ENCODE measurements around the gene PWP1. TPM values are rescaled to one million over a fixed set of nuclear protein-coding genes. Genes with fewer than 3 reads are reported as not detected.

The PWP1 gene
- total and polyA plus RNA-seq, 2 donors (not counting 1 experiment from before 2014, with no cell fraction given), result 51.2 to 63.5 TPM

DNA sequence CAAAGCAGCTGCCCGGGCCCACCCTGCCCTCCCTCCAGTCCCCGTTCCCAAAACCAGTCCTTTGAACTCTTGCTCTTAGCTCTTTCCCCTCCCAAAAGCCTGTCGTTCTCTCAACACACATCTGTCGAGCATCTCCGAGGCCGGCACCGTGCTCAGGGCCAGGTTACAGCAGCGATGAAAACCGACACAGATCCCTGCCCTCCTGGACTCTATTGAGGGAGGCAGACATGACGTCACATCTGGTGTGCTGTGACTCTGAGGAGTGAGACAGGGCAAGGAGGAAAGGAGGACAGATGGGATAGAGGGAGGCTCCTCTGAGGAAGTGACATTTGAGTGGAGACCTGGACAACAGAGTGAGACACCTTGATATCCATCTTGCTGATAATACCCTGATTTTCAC lies 34.6 kb upstream of the PWP1 start:
- Histone ChIP-seq H3K27ac (ENCODE audit: low read length in 2 of 2) (no peak overlapping the region), H3K9ac (ENCODE audit: low read length) (no peak overlapping the region), H3K27me3 (replicated peaks in 1 of 4; ENCODE audit: control extremely low read depth in 1 of 4, control insufficient read depth in 3 of 4, insufficient read depth in 4 of 4, low read length in 3 of 4) (no peaks in the 10 kb centered on the region), H4K20me1 (ENCODE audit: control insufficient read depth, insufficient read depth, low read length, poor library complexity, severe bottlenecking) (no peaks in the 10 kb centered on the region), H3K4me3 (ENCODE audit: control extremely low read depth in 1 of 5, extremely low read depth in 1 of 5, insufficient read depth in 1 of 5, low read depth in 2 of 5, low read length in 4 of 5) (no peak overlapping the region), H3K4me1 (ENCODE audit: control insufficient read depth in 2 of 2, insufficient read depth in 2 of 2, low read length in 2 of 2) (no peaks in the 10 kb centered on the region), H3K4me2 (replicated peaks; ENCODE audit: low read depth, low read length, poor library complexity, severe bottlenecking) (no peak overlapping the region), H3K79me2 (ENCODE audit: control insufficient read depth, insufficient read depth, low read length) (no peaks in the 10 kb centered on the region), H2AFZ (ENCODE audit: insufficient read depth, low read depth, low read length, poor library complexity, severe bottlenecking) (no peak overlapping the region), H3K36me3 (replicated peaks in 1 of 2; ENCODE audit: control extremely low read depth in 1 of 2, control insufficient read depth in 1 of 2, extremely low read depth in 1 of 2, insufficient read depth in 2 of 2, low read length in 1 of 2) (no peaks in the 10 kb centered on the region), H3K9me3 (ENCODE audit: control extremely low read depth in 1 of 3, control insufficient read depth in 2 of 3, insufficient read depth in 1 of 3, low read length in 2 of 3) (no peaks in the 10 kb centered on the region)
- Mint-ChIP-seq H3K4me1 (no peaks in the 10 kb centered on the region), H3K9me3 (ENCODE audit: insufficient read depth) (no peaks in the 10 kb centered on the region), H3K27me3 (peaks cover 7% of the 10 kb centered on the region), H3K4me3 (no peak overlapping the region), H3K27ac (no peak overlapping the region)
- TF ChIP-seq, protein P1, sequence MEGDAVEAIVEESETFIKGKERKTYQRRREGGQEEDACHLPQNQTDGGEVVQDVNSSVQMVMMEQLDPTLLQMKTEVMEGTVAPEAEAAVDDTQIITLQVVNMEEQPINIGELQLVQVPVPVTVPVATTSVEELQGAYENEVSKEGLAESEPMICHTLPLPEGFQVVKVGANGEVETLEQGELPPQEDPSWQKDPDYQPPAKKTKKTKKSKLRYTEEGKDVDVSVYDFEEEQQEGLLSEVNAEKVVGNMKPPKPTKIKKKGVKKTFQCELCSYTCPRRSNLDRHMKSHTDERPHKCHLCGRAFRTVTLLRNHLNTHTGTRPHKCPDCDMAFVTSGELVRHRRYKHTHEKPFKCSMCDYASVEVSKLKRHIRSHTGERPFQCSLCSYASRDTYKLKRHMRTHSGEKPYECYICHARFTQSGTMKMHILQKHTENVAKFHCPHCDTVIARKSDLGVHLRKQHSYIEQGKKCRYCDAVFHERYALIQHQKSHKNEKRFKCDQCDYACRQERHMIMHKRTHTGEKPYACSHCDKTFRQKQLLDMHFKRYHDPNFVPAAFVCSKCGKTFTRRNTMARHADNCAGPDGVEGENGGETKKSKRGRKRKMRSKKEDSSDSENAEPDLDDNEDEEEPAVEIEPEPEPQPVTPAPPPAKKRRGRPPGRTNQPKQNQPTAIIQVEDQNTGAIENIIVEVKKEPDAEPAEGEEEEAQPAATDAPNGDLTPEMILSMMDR (IDR thresholded peaks at IDR 0.05), result no peak
- no peak for TF ChIP-seq EZH2 (IDR thresholded peaks at IDR 0.05; ENCODE audit: borderline replicate concordance, insufficient read depth, low read depth, low read length, poor library complexity, severe bottlenecking)
- ChIA-PET CTCF (no interaction called here), POLR2A (no interaction called here)
- intact Hi-C loops (cut with micrococcal nuclease), result no loop called here
- ATAC-seq (ENCODE audit: low read depth), result no peak
- 97% methylated on average over 6 of the region's 10 CpGs for WGBS (ENCODE audit: insufficient coverage)
- DNase-seq, result no peak

DNA sequence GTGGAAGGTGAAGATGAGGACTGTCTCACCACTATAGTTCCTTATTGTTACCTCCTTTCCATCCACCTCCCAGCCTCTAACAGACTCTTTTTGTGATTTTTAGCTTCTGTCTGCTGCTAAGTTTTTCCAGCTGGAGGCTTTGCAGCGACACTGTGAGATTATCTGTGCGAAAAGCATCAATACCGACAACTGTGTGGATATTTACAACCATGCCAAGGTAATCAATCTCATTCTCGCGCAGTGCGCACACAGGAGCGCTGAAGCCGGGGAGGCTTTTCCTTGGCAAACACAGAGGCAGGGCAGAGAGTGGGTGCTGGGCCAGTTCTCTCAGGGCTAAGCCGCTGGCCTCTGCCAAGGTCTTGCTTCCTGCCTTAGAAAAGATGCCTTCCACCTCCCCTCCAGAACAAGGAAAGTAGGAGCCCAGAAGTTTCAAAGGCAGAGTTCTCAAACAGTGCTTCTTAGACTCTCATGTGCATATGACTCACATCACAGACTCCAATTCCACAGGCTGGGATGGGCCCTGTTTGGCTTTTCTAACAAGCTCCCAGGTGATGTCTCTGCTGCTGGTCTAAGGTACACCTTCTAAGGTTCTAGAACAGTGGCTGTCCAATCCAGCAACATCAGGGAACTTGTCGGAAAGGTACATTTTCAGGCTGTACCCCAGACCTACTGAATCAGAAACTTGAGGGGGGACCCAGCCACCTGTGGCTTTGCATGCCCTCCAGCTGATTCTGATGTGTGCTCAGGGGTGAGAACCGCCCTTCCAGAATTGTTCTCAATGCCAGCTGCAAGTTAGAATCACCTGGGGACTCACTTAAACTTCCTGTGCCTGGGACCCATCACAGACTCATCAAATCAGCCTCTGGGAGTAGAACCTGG lies 33.8 kb upstream of the PWP1 start:
- intact Hi-C loops (cut with micrococcal nuclease), result no loop called here
- Histone ChIP-seq H3K36me3 (replicated peaks in 1 of 2; ENCODE audit: control extremely low read depth in 1 of 2, control insufficient read depth in 1 of 2, extremely low read depth in 1 of 2, insufficient read depth in 2 of 2, low read length in 1 of 2) (no peaks in the 10 kb centered on the region), H2AFZ (ENCODE audit: insufficient read depth, low read depth, low read length, poor library complexity, severe bottlenecking) (no peak overlapping the region), H3K27ac (ENCODE audit: low read length in 2 of 2) (no peak overlapping the region), H3K4me3 (ENCODE audit: control extremely low read depth in 1 of 5, extremely low read depth in 1 of 5, insufficient read depth in 1 of 5, low read depth in 2 of 5, low read length in 4 of 5) (no peak overlapping the region), H3K9ac (ENCODE audit: low read length) (no peak overlapping the region), H3K27me3 (replicated peaks in 1 of 4; ENCODE audit: control extremely low read depth in 1 of 4, control insufficient read depth in 3 of 4, insufficient read depth in 4 of 4, low read length in 3 of 4) (no peaks in the 10 kb centered on the region), H3K4me2 (replicated peaks; ENCODE audit: low read depth, low read length, poor library complexity, severe bottlenecking) (no peak overlapping the region), H3K79me2 (ENCODE audit: control insufficient read depth, insufficient read depth, low read length) (no peaks in the 10 kb centered on the region), H4K20me1 (ENCODE audit: control insufficient read depth, insufficient read depth, low read length, poor library complexity, severe bottlenecking) (no peaks in the 10 kb centered on the region), H3K4me1 (ENCODE audit: control insufficient read depth in 2 of 2, insufficient read depth in 2 of 2, low read length in 2 of 2) (no peaks in the 10 kb centered on the region), H3K9me3 (ENCODE audit: control extremely low read depth in 1 of 3, control insufficient read depth in 2 of 3, insufficient read depth in 1 of 3, low read length in 2 of 3) (no peaks in the 10 kb centered on the region)
- no peak for TF ChIP-seq EZH2 (IDR thresholded peaks at IDR 0.05; ENCODE audit: borderline replicate concordance, insufficient read depth, low read depth, low read length, poor library complexity, severe bottlenecking)
- TF ChIP-seq, protein P1 (IDR thresholded peaks at IDR 0.05), result no peak
- H3K4me3 Mint-ChIP-seq, result no peak overlapping the region
- DNase-seq, result no peak
- no peaks in the 10 kb centered on the region for H3K9me3 Mint-ChIP-seq (ENCODE audit: insufficient read depth)
- no peaks in the 10 kb centered on the region for H3K4me1 Mint-ChIP-seq
- H3K27ac Mint-ChIP-seq, result no peak overlapping the region
- POLR2A ChIA-PET, result no interaction called here
- H3K27me3 Mint-ChIP-seq, result peaks cover 7% of the 10 kb centered on the region
- ATAC-seq (ENCODE audit: low read depth), result no peak
- WGBS (ENCODE audit: insufficient coverage), result 96% methylated on average over 11 of the region's 11 CpGs
- CTCF ChIA-PET, result no interaction called here
